CD14-positive monocyte (primary cell): ENCODE measurements around the gene TFEB. TPM values are rescaled to one million over a fixed set of nuclear protein-coding genes. Genes with fewer than 3 reads are reported as not detected.
A peak's percentile ranks its signal among the peaks of the same experiment; 100 is the strongest.

Experiments used
- DNase-seq, 3 donors: peaks; one replicate each; pipeline ENCODE4 v3.0.0-alpha.2; 2011 to 2022
- H2AFZ ChIP-seq: 2 replicates; pipeline ENCODE4 v1.6.0; 2012; ENCODE audit warnings: mild to moderate bottlenecking, low read depth, low read length, inconsistent platforms; ENCODE audit not compliant: insufficient read depth, poor library complexity, severe bottlenecking
- H3K27ac ChIP-seq, 2 donors: 1 replicate in 1 of 2; 2 replicates in 1 of 2; pipeline ENCODE4 v1.5.1; 2012 to 2013; ENCODE audit warnings: low read length in 2 of 2, control low read depth in 1 of 2, inconsistent platforms in 1 of 2, low read depth in 1 of 2, mild to moderate bottlenecking in 1 of 2
- H3K27me3 ChIP-seq, 2 donors: one replicate each; pipeline versions ENCODE4 v1.6.0 to v1.6.1; 2011 to 2013; ENCODE audit warnings: low read length in 2 of 2; ENCODE audit not compliant: control insufficient read depth in 2 of 2, insufficient read depth in 2 of 2
- H3K36me3 ChIP-seq, 2 donors: replicated peaks in 1 of 2; 1 replicate in 1 of 2; 2 replicates in 1 of 2; pipeline versions ENCODE4 v1.5.1 to v1.6.1; 2012 to 2013; ENCODE audit warnings: low read length in 2 of 2, control low read depth in 1 of 2, inconsistent platforms in 1 of 2, mild to moderate bottlenecking in 1 of 2; ENCODE audit not compliant: insufficient read depth in 2 of 2, control insufficient read depth in 1 of 2
- H3K4me1 ChIP-seq, 2 donors: 1 replicate in 1 of 2; 2 replicates in 1 of 2; pipeline versions ENCODE4 v1.5.1 to v1.6.1; 2012 to 2013; ENCODE audit warnings: low read length in 2 of 2, control low read depth in 1 of 2, inconsistent platforms in 1 of 2, mild to moderate bottlenecking in 1 of 2, moderate library complexity in 1 of 2; ENCODE audit not compliant: insufficient read depth in 2 of 2, control insufficient read depth in 1 of 2
- H3K4me2 ChIP-seq: replicated peaks from 2 replicates; pipeline ENCODE3; 2012; ENCODE audit warnings: low read length, moderate library complexity, mild to moderate bottlenecking; ENCODE audit not compliant: poor library complexity, severe bottlenecking; ENCODE audit errors: extremely low read depth
- H3K4me3 ChIP-seq, 3 experiments: fragments of 200-600 bp in 1 of 3; sonication (generic) in 1 of 3; replicated peaks in 1 of 3; 1 replicate in 2 of 3; 2 replicates in 1 of 3; pipeline ENCODE4 v1.5.1; 2011 to 2013; ENCODE audit warnings: low read length in 3 of 3, mild to moderate bottlenecking in 3 of 3, control low read depth in 2 of 3, low read depth in 2 of 3, inconsistent platforms in 1 of 3, moderate library complexity in 1 of 3
- H3K79me2 ChIP-seq: 2 replicates; pipeline ENCODE4 v1.6.0; 2012; ENCODE audit warnings: mild to moderate bottlenecking, control low read depth, inconsistent platforms, low read length, moderate library complexity; ENCODE audit not compliant: insufficient read depth
- H3K9ac ChIP-seq: 2 replicates; pipeline ENCODE4 v1.6.0; 2017; ENCODE audit warnings: low read length, mild to moderate bottlenecking; ENCODE audit not compliant: insufficient read depth, poor library complexity, severe bottlenecking
- H3K9me3 ChIP-seq, 2 donors: replicated peaks in 1 of 2; 1 replicate in 1 of 2; 2 replicates in 1 of 2; pipeline versions ENCODE4 v1.5.1 to v1.6.1; 2012 to 2013; ENCODE audit warnings: low read length in 2 of 2, control low read depth in 1 of 2; ENCODE audit not compliant: control insufficient read depth in 1 of 2, insufficient read depth in 1 of 2
- H4K20me1 ChIP-seq: 2 replicates; pipeline ENCODE4 v1.6.0; 2012; ENCODE audit warnings: mild to moderate bottlenecking, low read length, control low read depth, moderate library complexity; ENCODE audit not compliant: insufficient read depth
- H3K27ac Mint-ChIP-seq, 7 donors: one replicate each; pipeline ENCODE4 v1.8.0; 2020; ENCODE audit warnings: mild to moderate bottlenecking in 7 of 7, mixed read lengths in 7 of 7, moderate library complexity in 6 of 7, inconsistent platforms in 2 of 7
- H3K27me3 Mint-ChIP-seq, 3 donors: one replicate each; pipeline ENCODE4 v1.8.0; 2021 to 2022; ENCODE audit warnings: low read depth in 3 of 3, mild to moderate bottlenecking in 3 of 3, mixed read lengths in 3 of 3, moderate library complexity in 3 of 3, inconsistent platforms in 1 of 3
- H3K36me3 Mint-ChIP-seq, 2 donors: one replicate each; pipeline ENCODE4 v1.8.0; 2020; ENCODE audit warnings: mixed read lengths in 2 of 2, inconsistent platforms in 1 of 2, mild to moderate bottlenecking in 1 of 2
- H3K4me1 Mint-ChIP-seq: one replicate; pipeline ENCODE4 v1.8.0; 2020; ENCODE audit warnings: mild to moderate bottlenecking, mixed read lengths
- H3K4me3 Mint-ChIP-seq, 2 donors: one replicate each; pipeline ENCODE4 v1.8.0; 2020; ENCODE audit warnings: mild to moderate bottlenecking in 2 of 2, mixed read lengths in 2 of 2, moderate library complexity in 1 of 2
- H3K9me3 Mint-ChIP-seq, 7 donors: one replicate each; pipeline ENCODE4 v1.8.0; 2020 to 2022; ENCODE audit warnings: mixed read lengths in 7 of 7, mild to moderate bottlenecking in 6 of 7, moderate library complexity in 6 of 7, inconsistent platforms in 2 of 7
- WGBS: methylation state at CpG from one replicate; pipeline ENCODE4 v1.1.5; 2013; ENCODE audit warnings: missing lambda C conversion rate; ENCODE audit not compliant: insufficient coverage; 5-methylcytosine and 5-hydroxymethylcytosine counted together
- intact Hi-C, 2 donors: fragments of 100-400 bp; cut with micrococcal nuclease; formaldehyde crosslinking; loops; one replicate each; pipeline versions ENCODE4 v1.15.0 to v1.15.1; 2023
- polyA plus RNA-seq, 3 donors: library from polyadenylated mRNA; depleted of rRNA in 1 of 3; unstranded in 2 of 3; stranded (reverse) in 1 of 3; fragments of 300-500 nt in 2 of 3; fragments of >200 nt in 1 of 3; fragmentation: Illumina TruSeq in 2 of 3; gene quantifications; 1 replicate in 2 of 3; 2 replicates in 1 of 3; pipeline ENCODE4 v1.2.3, GENCODE V29; 2012 to 2021
- TF ChIP-seq, protein P1 (sequence below): fragments of 200-600 bp; IDR thresholded peaks from one replicate; pipeline ENCODE4 v1.8.0; 2022; ENCODE audit warnings: antibody characterized with exemption, mild to moderate bottlenecking

TFEB gene
- polyA plus RNA-seq, 3 donors = 42.6 to 60.0 (median 55.0) TPM

DNA sequence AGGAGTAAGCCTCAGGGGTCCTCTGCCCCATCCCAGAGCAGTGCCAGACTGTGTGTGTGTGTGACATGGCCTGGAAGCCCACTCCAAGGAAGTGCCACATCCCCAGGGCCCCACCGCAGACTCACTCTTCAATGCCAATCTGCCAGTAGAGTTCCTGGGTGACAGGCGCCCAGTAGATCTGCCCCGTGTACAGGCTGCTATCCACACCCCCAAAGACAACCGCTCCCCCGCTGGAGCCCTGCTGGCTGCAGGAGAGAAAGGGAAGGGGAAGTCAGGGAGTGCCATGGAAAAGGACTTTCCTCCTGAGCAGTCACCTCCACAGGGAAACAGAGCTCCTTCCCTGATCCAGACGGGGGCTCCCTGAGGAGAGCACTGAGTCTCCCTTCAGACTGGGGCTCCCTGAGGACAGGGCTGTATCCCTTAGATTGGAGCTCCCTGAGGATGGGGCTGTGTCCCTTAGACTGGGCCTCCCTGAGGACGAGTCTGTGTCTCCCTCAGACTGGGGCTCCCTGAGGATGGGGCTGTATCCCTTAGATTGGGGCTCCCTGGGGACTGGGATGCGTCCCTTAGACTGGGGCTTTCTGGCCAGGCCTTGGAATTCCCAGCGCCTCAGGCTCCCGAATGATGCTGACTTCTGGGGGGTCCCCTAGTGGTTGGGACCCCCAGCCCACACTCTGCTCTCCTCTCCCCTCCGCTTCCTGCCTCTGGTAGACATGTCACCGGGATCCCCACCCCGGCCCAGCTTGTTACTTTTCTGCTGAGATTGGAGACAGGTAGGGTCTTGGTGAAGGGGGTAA, 5.2 kb upstream of the TFEB start:
- no peaks in the 10 kb centered on the region for H4K20me1 ChIP-seq
- no peak overlapping the region for H3K4me3 ChIP-seq
- H3K27ac Mint-ChIP-seq = no peak overlapping the region
- H3K4me2 ChIP-seq = no peak overlapping the region
- TF ChIP-seq, protein P1, sequence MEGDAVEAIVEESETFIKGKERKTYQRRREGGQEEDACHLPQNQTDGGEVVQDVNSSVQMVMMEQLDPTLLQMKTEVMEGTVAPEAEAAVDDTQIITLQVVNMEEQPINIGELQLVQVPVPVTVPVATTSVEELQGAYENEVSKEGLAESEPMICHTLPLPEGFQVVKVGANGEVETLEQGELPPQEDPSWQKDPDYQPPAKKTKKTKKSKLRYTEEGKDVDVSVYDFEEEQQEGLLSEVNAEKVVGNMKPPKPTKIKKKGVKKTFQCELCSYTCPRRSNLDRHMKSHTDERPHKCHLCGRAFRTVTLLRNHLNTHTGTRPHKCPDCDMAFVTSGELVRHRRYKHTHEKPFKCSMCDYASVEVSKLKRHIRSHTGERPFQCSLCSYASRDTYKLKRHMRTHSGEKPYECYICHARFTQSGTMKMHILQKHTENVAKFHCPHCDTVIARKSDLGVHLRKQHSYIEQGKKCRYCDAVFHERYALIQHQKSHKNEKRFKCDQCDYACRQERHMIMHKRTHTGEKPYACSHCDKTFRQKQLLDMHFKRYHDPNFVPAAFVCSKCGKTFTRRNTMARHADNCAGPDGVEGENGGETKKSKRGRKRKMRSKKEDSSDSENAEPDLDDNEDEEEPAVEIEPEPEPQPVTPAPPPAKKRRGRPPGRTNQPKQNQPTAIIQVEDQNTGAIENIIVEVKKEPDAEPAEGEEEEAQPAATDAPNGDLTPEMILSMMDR = no peak
- H3K9me3 Mint-ChIP-seq = peaks cover 0 to 2% (median 0%) of the 10 kb centered on the region in 7 donors
- no peak overlapping the region for H3K4me3 Mint-ChIP-seq
- no peak overlapping the region for H3K27ac ChIP-seq
- peaks cover 15% of the 10 kb centered on the region for H3K4me1 Mint-ChIP-seq
- no peaks in the 10 kb centered on the region for H3K27me3 ChIP-seq
- H3K9me3 ChIP-seq = no peaks in the 10 kb centered on the region
- intact Hi-C loops = no loop called here
- H3K4me1 ChIP-seq = peaks cover 7 to 8% of the 10 kb centered on the region in 2 donors
- H3K36me3 Mint-ChIP-seq = no peaks in the 10 kb centered on the region
- 97% methylated on average over 4 of the region's 13 CpGs for WGBS
- no peak for DNase-seq
- no peaks in the 10 kb centered on the region for H3K79me2 ChIP-seq
- H3K27me3 Mint-ChIP-seq = peaks cover 2 to 6% (median 2%) of the 10 kb centered on the region in 3 donors
- H3K9ac ChIP-seq = no peak overlapping the region
- H3K36me3 ChIP-seq = no peaks in the 10 kb centered on the region
- no peak overlapping the region for H2AFZ ChIP-seq

- no peak overlapping the region for H3K4me3 Mint-ChIP-seq
- H3K36me3 ChIP-seq = no peaks in the 10 kb centered on the region
- TF ChIP-seq, protein P1 = no peak
- no peak overlapping the region for H3K27ac ChIP-seq
- H3K9me3 ChIP-seq = no peaks in the 10 kb centered on the region
- H3K4me3 ChIP-seq = no peak overlapping the region
- H4K20me1 ChIP-seq = peaks cover 1% of the 10 kb centered on the region
- H3K4me1 ChIP-seq = peaks cover 8 to 10% of the 10 kb centered on the region in 2 donors
- H3K36me3 Mint-ChIP-seq = no peaks in the 10 kb centered on the region
- H3K27me3 Mint-ChIP-seq = peaks cover 2 to 6% (median 2%) of the 10 kb centered on the region in 3 donors
- no peak overlapping the region for H2AFZ ChIP-seq
- H3K27me3 ChIP-seq = no peaks in the 10 kb centered on the region
- no CpG with 5 or more reads among the region's 4 CpGs for WGBS
- H3K9ac ChIP-seq = no peak overlapping the region
- H3K9me3 Mint-ChIP-seq = peaks cover 0 to 2% (median 0%) of the 10 kb centered on the region in 7 donors
- no peak overlapping the region for H3K4me2 ChIP-seq
- peak overlapping the region in 1 of 7 donors; percentile 55 for H3K27ac Mint-ChIP-seq
- peaks cover 5% of the 10 kb centered on the region for H3K79me2 ChIP-seq
- H3K4me1 Mint-ChIP-seq = peaks cover 10% of the 10 kb centered on the region
- no peak for DNase-seq
- intact Hi-C loops = loop anchor here in 1 of 2 donors (5.0 to 10.0 kb wide), 3 partner anchors 37 to 664 kb away; partner anchors contain the start of genes NFYA, OARD1 and PRICKLE4
Measured at GRCh38 chr6:41739041-41739440, 3.6 kb upstream of the TFEB start.
